ENCODE results near the gene NDUFS4.

DNA sequence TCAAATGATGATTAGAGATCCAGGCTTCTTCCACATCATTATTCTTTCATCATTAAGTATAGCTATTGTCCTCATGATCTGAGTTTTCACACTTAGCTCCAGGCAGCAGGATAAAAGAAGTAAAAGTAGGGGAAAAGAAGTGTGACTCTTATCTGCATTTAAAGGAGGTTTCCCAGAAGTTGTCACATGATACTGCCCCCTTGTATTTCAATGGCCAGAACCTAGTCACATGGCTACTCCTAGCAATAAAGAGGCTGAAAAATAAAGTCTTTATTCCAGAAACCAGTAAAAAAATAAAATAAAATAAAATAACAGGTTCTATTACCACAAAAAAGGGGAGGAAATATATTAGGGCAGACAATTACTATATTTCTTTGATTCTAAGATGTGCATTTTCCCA is 5.3 kb upstream of the NDUFS4 start:
- TF ChIP-seq, protein P1, sequence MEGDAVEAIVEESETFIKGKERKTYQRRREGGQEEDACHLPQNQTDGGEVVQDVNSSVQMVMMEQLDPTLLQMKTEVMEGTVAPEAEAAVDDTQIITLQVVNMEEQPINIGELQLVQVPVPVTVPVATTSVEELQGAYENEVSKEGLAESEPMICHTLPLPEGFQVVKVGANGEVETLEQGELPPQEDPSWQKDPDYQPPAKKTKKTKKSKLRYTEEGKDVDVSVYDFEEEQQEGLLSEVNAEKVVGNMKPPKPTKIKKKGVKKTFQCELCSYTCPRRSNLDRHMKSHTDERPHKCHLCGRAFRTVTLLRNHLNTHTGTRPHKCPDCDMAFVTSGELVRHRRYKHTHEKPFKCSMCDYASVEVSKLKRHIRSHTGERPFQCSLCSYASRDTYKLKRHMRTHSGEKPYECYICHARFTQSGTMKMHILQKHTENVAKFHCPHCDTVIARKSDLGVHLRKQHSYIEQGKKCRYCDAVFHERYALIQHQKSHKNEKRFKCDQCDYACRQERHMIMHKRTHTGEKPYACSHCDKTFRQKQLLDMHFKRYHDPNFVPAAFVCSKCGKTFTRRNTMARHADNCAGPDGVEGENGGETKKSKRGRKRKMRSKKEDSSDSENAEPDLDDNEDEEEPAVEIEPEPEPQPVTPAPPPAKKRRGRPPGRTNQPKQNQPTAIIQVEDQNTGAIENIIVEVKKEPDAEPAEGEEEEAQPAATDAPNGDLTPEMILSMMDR (IDR thresholded peaks at IDR 0.05; ENCODE audit: poor library complexity, severe bottlenecking) = no peak
- TF ChIP-seq TAF1 (IDR thresholded peaks at IDR 0.05; ENCODE audit: low read depth) = no peak
- TF ChIP-seq, protein P2, sequence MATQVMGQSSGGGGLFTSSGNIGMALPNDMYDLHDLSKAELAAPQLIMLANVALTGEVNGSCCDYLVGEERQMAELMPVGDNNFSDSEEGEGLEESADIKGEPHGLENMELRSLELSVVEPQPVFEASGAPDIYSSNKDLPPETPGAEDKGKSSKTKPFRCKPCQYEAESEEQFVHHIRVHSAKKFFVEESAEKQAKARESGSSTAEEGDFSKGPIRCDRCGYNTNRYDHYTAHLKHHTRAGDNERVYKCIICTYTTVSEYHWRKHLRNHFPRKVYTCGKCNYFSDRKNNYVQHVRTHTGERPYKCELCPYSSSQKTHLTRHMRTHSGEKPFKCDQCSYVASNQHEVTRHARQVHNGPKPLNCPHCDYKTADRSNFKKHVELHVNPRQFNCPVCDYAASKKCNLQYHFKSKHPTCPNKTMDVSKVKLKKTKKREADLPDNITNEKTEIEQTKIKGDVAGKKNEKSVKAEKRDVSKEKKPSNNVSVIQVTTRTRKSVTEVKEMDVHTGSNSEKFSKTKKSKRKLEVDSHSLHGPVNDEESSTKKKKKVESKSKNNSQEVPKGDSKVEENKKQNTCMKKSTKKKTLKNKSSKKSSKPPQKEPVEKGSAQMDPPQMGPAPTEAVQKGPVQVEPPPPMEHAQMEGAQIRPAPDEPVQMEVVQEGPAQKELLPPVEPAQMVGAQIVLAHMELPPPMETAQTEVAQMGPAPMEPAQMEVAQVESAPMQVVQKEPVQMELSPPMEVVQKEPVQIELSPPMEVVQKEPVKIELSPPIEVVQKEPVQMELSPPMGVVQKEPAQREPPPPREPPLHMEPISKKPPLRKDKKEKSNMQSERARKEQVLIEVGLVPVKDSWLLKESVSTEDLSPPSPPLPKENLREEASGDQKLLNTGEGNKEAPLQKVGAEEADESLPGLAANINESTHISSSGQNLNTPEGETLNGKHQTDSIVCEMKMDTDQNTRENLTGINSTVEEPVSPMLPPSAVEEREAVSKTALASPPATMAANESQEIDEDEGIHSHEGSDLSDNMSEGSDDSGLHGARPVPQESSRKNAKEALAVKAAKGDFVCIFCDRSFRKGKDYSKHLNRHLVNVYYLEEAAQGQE (IDR thresholded peaks at IDR 0.05; ENCODE audit: borderline replicate concordance) = no peak
- TF ChIP-seq EZH2 (IDR thresholded peaks at IDR 0.05; ENCODE audit: borderline replicate concordance, insufficient read depth, low read length, poor library complexity, severe bottlenecking) = no peak
- TF ChIP-seq EP300 (conservative IDR thresholded peaks at IDR 0.05; ENCODE audit: poor library complexity, severe bottlenecking) = no peak
- TF ChIP-seq POLR2AphosphoS5 (IDR thresholded peaks at IDR 0.05) = no peak
- TF ChIP-seq RAD21 (conservative IDR thresholded peaks at IDR 0.05) = no peak
- no peak for TF ChIP-seq MXI1 (conservative IDR thresholded peaks at IDR 0.05; ENCODE audit: poor library complexity, severe bottlenecking)
- no peak for TF ChIP-seq SMC3 (conservative IDR thresholded peaks at IDR 0.05; ENCODE audit: poor library complexity)

Measured in neural cell (in vitro differentiated cells).